ENCODE results near the gene CNOT9.

DNA sequence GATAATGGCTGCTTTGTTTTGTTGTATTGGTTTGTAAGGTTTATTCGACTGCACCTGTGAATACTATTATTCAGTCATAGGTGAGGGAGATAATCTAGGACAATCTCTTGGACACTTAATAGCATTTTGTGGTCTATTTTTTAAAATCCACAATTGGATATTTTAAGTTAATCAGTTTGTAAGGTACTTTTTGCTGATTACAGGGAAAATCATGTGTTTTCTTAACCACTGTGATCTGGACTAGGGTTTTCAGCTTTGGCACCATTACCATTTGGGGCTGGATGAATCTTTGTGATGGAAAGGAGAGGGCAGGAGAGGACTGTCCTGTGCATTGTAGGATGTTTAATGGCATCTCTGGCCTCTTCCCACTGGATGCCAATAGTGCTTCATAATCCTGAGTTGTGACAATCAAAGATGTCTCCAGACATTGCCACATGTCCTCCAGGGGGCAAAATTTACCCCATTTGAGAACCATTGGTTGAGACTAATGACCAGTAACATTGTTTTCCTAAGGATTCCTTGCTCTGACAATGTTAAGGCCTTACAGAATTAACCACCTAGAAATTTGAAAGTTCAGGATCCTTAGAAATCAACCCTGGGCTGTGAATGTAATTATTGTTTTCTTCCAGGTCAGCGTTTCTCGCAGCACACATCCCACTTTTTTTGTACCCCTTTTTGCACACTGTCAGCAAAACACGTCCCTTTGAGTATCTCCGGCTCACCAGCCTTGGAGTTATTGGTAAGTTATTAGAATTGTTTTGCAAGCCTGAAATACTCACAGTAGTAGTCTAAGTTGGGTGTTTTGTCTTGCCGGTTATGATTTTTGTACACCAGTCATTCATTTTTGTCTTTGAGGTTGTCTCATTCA lies 15.6 kb downstream of the CNOT9 start:
- TF ChIP-seq POLR2AphosphoS5 (IDR thresholded peaks at IDR 0.05; ENCODE audit: low read depth, low read length) (no peak), POLR2A (IDR thresholded peaks at IDR 0.05; ENCODE audit: low read depth, low read length) (no peak)

Data from GM12891 (cell line).